COLO668 (cell line): ENCODE results near the gene ARSH.
"Not testable (repeated sequence)": the region's sequence is repeated elsewhere in the genome, so short reads cannot be mapped to it uniquely, and the experiment has no call there.

Experiments used
- DNase-seq: peaks from one replicate; lab custom pipeline; 2025; ENCODE audit not compliant: unreplicated experiment; lab: John Stamatoyannopoulos, UW

The ARSH gene

DNA sequence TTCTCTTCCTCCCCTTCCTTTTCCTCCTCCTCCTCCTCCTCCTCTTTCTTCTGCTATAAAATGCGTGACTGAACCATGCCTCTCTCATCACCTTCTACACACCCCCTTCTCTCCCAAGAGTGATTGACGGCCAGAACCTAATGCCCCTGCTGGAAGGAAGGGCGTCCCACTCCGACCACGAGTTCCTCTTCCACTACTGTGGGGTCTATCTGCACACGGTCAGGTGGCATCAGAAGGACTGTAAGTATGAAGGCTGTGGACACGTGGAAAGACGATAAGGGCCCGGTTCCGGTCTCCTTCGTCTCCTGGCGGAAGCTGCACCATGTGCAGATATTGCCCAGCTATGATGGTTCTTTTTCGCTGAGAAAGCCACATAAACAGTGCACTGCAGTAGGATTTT is 22.8 kb downstream of the ARSH start:
- no peak for DNase-seq

DNA sequence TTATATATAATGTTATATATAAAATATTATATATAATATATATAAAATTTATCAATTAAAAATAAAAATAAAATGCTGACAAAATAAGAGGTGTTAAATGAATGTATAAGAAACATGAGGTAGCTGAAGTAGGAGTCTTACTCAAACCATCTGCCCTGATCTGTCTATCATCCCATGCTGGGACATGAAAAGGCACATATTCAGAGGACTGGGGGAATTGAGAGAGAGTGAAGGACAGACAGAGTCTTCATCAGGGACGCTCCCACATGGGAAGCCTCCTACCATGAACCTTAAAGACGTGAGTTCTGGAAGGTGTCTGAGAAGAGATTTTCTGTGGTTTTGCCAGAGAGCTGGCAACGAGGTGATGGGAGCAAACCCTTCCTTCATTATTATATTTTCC is 30.9 kb downstream of the ARSH start:
- no peak for DNase-seq

DNA sequence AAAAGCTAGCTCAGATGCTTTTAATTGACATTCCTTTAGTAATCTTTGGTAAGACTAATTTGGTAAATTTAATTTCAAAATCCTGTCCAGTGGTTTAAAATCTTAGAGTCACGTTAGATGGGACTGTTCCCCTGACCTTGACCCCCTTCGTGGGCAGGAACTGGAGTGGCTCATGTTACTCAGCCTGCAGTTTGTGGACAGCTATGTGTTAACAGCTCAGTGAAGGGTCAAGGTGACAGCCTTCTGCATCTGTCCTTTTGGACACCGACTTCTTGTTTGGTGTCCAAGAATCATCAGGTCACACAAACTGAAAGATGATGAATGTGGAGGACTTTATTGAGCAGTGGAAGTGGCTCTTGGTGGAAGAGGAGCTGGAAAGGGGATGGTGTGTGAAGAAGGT is 37.9 kb downstream of the ARSH start:
- DNase-seq = no peak

DNA sequence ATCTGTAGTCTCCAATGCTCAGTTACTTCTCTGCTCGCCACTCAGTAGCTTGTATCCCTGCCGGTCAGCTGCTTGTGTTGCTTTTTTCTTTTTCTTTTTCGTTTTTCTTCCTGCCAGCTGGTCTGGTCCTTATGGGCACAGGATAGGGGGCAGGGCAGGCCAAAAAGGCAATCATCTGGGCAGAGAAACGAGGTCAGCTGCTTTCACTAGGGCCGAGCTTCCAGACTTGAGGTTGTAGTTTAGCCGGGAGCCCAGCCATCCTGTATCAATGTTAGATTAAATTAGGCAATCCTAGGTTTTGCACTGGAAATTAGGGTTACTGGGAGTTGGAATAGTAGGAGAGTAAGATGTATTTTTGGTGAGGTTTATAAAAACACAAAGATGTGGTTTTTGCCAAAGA is 38.3 kb downstream of the ARSH start:
- no peak for DNase-seq

DNA sequence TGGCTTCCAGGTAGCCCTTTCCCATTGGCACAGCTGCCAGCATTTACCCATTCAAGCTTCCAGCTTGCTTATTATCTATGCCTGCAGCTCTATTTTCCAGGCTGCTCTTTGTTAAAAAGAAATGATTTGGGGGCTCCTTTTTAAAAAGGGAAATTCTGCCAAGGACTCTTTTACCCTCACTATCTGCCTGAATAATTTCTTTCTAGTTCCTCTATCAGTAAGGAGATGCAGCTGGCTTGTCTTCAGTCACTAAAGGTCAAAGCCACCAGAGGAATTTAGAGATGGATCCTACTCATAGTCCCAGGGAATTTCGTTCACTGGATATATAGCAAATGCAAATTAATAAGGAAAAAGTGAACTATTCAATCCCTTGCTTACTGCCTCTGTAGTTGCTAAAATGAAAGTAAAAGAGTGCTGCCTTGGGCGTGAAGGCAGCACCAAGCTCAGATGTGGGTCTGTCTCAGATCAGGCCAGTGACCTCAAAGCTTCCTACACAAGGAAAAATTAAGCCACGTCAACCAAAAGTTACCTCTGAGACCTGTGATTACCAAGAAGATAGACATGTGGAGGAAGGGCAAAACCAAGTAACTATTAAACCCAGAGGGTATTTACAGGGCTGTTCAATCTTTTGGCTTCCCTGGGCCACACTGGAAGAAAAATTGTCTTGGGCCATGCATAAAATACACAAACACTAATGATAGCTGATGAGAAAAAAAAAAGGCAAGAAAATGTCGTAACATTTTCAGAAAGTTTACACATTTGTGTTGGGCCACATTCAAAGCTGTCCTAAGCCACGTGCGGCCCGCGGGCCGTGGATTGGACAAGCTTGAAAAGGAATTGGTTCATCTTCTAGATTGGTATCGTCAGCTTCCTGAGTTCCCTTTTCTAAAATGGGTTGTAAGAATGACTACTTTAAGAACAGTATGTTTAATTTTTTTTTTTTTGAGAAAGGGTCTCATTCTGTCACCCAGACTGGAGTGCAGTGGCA is 40.2 kb downstream of the ARSH start:
- DNase-seq = no peak

DNA sequence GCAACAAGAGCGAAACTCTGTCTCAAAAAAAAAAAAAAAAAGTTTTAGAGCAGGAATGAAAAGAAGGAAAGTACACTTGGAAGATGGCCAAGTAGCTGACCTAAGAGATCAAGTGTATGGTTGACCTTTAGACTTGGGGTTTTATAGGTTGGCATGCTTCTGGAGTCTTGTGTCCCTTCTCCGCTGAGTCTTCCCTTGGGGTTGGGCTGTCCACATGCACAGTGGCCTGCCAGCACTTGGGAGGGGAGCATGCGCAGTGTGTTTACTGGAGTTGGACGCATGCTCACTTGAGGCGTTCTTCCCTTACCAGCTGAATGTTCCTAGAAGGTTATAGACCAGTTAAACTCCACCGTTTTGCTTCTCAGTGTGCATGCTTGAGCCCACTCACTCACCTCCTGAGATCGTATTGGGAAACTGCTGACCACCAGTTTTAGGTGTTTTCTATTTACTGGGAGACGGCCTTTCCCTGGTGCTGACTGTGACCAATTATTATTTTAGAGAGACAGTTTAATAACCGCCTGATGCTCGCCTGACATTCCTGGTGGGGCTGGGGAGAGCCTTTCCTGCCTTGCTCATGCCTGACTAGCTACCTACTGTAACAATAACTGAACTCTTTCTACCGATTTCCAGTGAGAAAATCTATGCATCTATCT is 44.3 kb downstream of the ARSH start:
- DNase-seq = not testable (repeated sequence)

DNA sequence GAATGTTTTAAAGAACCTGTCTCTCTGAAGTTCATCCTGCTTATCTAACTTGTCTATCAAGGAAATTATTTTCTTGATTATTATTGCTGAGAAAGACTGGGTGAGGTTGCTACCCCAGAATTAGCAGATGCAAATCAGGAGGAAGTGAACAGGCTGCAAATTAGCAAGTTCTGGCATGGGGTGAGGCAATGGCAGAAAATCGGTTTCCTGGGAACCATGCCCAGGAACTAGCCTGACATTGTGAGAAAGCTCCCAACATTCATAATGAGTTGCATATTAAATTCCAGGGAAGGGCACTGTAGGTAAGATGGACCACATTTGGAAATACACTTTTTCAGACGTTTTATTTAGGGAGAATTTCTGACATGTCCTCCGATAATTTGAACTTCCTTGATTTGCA is 46.5 kb downstream of the ARSH start:
- no peak for DNase-seq

DNA sequence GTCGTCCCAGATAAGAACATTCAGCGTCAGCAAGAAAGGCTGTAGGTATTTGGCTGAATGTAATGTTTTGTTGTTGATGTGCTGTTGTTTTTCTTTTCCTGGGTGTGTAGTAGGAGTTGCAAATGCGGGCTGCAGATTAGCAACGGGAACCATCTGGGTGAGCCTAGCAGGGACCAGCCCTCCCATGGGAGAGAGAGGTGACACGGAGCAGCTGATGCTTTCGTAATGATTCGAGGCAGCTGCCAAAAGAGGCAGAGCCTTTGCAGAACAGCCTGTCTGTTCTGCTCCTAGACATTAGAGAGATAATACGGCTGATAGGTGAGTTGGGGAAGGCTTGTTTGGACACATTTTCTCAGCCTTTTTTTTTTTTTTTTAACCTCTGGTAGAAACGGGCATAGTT is 60.2 kb downstream of the ARSH start:
- DNase-seq = no peak

DNA sequence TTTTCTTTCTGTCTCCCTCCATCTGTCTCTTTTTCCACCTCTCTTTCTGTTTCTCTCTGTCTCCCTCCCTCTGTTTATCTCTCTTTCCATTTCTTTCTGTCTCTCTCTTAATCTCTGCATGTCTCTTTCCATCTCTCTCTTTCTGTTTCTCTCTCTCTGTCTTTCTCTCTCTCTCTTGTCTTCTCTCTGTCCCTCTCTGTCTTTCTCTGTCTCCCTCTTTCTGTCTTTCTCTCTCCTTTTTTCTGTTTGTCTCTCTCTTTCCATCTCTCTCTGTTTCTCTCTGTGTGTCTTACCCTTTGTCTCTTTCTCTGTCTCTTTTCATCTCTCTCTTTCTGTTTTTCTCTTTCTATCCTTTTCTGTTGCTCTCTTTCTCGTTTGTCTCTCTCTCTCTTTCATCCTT is 69.6 kb downstream of the ARSH start:
- DNase-seq = no peak

DNA sequence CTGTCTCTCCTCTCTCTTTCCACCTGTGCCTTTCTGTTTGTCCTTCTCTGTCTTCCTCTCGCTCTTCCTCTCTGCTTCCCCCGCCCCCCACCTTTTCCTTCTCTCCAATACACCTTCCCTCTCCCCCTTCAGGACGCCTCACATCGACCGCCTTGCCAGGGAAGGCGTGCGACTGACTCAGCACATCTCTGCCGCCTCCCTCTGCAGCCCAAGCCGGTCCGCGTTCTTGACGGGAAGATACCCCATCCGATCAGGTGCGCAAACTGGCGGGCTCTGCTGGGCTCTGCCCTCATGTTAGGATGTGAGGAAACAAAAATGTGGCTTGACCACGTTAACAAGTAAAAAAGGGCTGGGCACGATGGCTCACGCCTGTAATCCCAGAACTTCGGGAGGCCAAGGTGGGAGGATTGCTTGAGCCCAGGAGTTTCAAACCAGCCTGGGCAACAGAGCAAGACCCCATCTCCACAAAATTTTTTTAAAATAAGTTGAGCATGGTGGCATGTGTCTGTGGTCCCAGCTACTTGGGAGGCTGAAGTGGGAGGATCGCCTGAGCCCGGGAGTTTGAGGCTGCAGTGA is 70.2 kb downstream of the ARSH start:
- DNase-seq = no peak
